Medulla oblongata (tissue), 1 donor: Measurements from ENCODE around the gene MYRF.

Source experiments
- DNase-seq: peaks from one replicate; pipeline ENCODE4 v3.0.0-alpha.2; 2015; ENCODE audit errors: extremely low spot score

Gene MYRF

GRCh38 chr11:61752117-61752924 lies at the start of gene MYRF:
MYRF (plus strand) TSS chr11:61752636; CDS start chr11:61752745, 109 bp downstream.
- peak; percentile 64 for DNase-seq

GRCh38 chr11:61702701-61703312 lies 49.6 kb upstream of the MYRF start:
- DNase-seq = no peak

- no peak for DNase-seq
Measured at GRCh38 chr11:61704838-61705237, 47.6 kb upstream of the MYRF start.

GRCh38 chr11:61706452-61707400 lies 45.7 kb upstream of the MYRF start:
- DNase-seq = no peak

DNA sequence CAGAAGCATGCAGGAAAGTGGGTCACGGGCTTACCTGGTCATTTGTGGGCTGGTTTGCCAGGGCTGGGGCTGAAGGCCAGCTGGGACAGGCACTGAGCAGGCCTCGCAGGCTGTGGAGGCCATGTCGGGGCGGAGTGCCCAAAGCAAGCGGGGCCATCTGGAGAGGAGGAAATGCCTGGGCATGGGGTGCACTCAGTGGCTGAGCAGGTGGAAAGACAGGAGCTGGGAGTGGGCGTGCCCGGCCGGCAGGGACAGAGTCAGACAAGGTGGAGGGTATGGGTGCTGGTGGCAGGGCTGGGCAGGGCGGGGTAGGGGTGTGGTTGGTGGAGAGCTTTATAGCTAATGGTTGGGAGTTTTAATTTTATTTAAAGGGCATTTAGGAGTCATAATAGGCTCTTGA lies 44.9 kb upstream of the MYRF start:
- no peak for DNase-seq

DNA sequence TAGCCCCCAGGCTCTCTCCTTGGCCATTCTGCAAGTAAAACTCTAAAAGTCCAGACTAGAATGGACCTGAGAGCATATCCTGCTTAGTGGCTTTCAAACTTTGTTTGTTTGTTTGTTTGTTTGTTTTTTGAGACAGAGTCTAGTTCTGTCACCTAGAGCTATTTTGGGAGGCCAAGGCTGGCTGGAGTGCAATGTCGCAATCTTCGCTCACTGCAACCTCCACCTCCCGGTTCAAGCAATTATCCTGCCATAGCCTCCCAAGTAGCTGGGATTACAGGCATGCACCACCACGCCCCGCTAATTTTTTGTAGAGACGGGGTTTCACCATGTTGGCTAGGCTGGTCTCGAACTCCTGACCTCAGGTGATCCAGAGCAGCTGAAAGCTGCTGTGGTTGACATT lies 43.3 kb upstream of the MYRF start:
- no peak for DNase-seq

DNA sequence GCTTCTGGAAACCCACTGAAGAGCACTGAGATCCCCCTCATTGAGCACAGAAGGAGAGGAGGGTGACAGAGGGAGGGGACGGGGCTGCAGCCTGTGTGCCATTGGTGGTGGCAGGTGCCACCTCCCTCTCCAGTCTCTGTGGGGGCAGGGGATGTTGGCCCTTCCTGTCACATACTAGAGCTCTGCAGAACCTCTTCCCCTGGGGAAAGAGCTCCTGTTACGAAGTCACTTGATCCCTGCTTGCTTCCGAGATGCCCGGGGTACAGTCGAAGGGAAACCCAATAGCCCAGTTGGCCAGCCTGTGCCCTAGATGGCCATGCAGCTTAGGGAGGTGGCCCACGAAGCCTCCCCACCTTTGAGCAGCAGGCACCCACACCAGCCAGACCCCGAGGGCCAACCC lies 42.9 kb upstream of the MYRF start:
- DNase-seq = no peak

DNA sequence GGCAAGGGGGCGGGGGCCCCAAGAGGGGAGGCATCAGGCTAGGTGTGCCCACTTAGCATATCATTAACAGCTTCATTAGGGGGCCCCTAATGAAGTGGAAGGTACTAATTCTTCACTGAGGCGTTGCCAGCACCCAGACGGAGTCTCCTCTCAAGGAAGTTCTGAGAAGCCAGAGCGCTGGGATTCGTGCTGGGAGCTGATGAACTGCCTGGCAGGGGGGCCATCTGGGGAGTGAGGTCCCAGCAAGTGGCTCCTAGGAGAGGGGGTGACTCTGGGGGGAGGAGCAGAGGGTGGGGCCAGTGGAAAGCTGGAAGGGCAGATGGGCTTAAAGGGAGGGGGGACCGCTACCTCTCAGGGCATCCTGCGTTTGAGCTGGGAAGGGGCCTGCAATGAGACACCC lies 42.4 kb upstream of the MYRF start:
- DNase-seq = no peak

GRCh38 chr11:61711037-61711436 lies 41.4 kb upstream of the MYRF start:
- no peak for DNase-seq

DNA sequence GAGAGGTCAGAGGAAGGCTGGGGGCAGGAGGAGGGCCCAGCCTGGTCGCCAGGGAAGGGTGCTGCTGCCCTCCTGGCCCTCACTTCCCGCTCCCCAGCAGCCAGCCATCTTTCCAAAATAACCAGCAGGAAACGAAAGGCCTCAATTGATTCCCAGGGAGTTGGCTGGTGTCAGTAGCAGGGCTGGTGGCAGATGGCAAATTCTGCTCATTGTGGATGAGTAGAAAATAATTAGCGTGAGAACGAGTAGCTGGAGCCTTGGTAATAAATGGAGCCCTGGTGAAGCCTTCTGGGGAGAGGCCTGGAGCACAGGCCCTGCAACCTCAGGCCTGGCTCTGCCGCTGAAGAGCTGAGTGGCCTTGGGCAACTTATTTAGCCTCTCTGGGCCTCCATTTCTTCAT lies 40.9 kb upstream of the MYRF start:
- no peak for DNase-seq

- no peak for DNase-seq
Measured at GRCh38 chr11:61712314-61712713, 40.1 kb upstream of the MYRF start.

DNA sequence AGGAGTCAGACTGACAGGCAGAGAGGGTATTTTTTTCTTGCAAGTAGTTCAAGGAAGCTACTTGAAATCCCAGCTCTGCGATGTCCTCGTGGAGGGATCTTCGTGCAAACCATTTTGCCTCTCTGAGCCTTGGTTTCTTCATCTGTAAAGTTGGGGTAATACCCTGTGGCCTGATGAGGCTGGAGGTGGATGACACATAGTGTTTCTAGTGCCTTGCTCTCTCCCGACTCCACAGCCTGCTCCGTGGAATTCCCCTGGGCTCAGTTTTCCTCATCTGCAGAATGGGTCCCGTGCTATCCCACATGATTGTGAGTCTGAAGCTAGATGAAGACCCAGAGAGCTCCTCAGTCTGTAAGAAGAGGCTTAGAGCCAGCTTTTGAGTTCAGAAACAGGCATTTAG lies 39.6 kb upstream of the MYRF start:
- no peak for DNase-seq

DNA sequence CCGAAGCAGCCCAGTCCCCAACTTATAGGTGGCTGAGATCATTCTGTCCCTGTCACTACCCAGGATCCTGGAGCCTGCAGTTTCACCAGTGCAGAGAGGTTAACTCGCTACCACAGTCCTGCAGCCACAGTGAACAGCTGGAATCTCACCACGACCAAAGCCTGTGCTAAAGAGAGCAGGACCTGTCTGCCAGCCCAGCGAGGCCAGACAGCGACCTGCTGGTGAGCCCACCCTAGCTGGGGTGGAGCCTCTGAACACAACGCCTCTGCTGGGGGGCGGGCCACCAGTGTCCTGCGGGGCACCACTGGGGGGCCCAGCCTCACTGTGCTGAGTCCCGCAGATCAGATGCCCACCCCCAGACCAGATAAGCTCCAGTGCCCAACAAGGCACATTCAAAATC lies 39.0 kb upstream of the MYRF start:
- DNase-seq = no peak

- DNase-seq = no peak
Measured at GRCh38 chr11:61713906-61714305, 38.5 kb upstream of the MYRF start.

GRCh38 chr11:61714316-61714715 lies 38.1 kb upstream of the MYRF start:
- no peak for DNase-seq

GRCh38 chr11:61714916-61715315 lies 37.5 kb upstream of the MYRF start:
- DNase-seq = no peak

GRCh38 chr11:61715867-61716266 lies 36.6 kb upstream of the MYRF start:
- no peak for DNase-seq

DNA sequence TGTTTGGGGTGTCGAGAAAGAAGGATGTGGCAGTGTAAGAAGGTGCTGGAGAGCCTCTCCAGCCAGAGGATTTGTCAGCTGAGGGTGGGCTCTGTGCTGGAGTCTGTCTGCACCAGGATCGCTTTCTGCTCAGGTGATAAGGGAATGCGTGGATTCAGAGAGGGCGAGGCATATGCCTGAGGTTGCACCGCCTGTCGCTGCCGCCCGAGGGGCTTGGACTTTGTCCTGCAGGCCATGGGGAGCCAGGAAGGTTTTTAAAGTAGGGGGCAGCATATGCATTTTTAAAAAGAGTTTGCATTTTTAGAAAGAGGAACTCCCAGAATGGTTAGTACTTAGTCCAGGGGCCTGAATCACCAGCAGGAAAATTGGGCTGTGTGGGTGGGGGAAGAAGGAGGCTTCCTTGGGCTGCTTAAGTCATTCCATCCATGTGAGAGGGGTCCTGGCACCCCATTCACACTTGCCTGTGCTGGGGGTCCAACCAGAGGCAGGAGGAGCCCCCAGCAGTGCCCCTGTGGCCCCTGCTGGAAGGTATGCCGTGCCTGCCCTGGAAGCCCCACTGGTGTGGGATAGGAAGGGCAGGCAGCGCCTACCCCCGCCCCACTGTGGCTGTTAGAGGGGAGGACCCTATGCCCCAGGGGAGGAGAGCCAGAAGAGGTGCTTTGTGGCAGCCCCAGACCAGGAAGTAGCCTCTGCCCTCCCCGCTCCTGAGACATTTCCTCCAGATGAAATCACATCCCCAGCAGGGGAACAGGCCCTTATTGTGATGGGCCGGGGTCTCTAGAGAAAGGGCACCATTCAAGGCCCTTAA lies 35.8 kb upstream of the MYRF start:
- DNase-seq = no peak

DNA sequence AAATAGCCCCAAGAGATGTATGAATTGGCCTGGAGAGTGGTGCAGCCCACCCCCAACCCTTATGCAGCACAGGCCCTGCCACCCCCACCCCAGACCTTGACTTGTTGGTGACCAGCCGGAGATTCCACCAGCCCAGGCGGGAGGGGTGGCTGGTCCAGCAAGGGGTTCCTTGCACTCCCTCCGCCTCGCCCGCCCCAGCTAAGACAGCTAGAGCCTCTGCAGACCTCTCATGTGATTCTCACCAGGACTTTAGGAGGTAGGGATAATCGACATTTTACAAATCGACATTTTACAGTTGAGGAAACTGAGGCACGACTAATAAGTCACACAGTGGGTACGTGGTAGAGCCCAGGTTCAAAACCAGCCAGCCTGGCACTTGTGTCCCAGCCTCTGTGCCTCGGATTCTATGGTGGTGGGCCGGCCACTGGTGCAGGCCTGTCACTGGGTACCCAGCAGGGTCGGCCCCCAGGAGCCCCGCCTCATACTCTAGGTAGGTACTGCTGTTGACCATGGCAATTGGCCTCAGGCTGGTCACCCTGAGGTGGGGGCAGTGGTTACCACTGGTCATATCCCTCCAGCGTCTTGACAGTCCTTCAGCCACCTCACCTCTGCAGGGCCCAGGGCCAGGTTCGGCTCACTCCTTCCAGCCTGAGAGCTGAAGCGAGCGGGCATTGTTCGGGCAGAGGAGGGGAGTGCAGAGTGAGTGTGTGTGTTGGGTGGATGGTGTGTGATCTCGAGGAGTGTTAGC lies 35.0 kb upstream of the MYRF start:
- no peak for DNase-seq

- no peak for DNase-seq
Measured at GRCh38 chr11:61718046-61718531, 34.3 kb upstream of the MYRF start.
